HEK293 (cell line): Measurements from ENCODE around the gene PPP1R18.

ENCODE experiments used
- BCL6B ChIP-seq: fragments of 450-650 bp; formaldehyde crosslinking; IDR thresholded peaks from 2 replicates; pipeline ENCODE4 v1.5.1; 2017; ENCODE audit warnings: missing biosample characterization, missing genetic modification characterization
- GLIS1 ChIP-seq: fragments of 450-650 bp; formaldehyde crosslinking; IDR thresholded peaks from 2 replicates; pipeline ENCODE4 v1.5.1; 2016; ENCODE audit warnings: missing biosample characterization, missing genetic modification characterization
- GLIS2 ChIP-seq: fragments of 450-650 bp; formaldehyde crosslinking; IDR thresholded peaks from 2 replicates; pipeline ENCODE4 v1.5.1; 2016; ENCODE audit warnings: missing biosample characterization, missing genetic modification characterization
- KLF10 ChIP-seq: fragments of 450-650 bp; IDR thresholded peaks from 2 replicates; pipeline ENCODE4 v1.5.1; 2018; ENCODE audit warnings: missing biosample characterization, mild to moderate bottlenecking, missing genetic modification characterization
- OSR2 ChIP-seq: fragments of 450-650 bp; formaldehyde crosslinking; IDR thresholded peaks from 2 replicates; pipeline ENCODE4 v1.5.1; 2016; ENCODE audit warnings: missing biosample characterization, missing genetic modification characterization
- SETDB1 ChIP-seq: IDR thresholded peaks from one replicate; pipeline ENCODE4 v1.6.1; 2017; ENCODE audit warnings: mild to moderate bottlenecking, low read length, moderate library complexity, mixed read lengths; ENCODE audit not compliant: insufficient read length
- TSHZ1 ChIP-seq: fragments of 450-650 bp; formaldehyde crosslinking; IDR thresholded peaks from 2 replicates; pipeline ENCODE4 v1.5.1; 2016; ENCODE audit warnings: missing biosample characterization, missing genetic modification characterization, borderline replicate concordance
- ZBTB20 ChIP-seq: fragments of 450-650 bp; formaldehyde crosslinking; IDR thresholded peaks from 2 replicates; pipeline ENCODE4 v1.5.1; 2016; ENCODE audit warnings: missing biosample characterization, missing genetic modification characterization
- ZBTB44 ChIP-seq: fragments of 450-650 bp; IDR thresholded peaks from 2 replicates; pipeline ENCODE4 v1.5.1; 2018; ENCODE audit warnings: missing biosample characterization, mild to moderate bottlenecking, missing genetic modification characterization
- ZNF140 ChIP-seq: fragments of 450-650 bp; formaldehyde crosslinking; IDR thresholded peaks from 2 replicates; pipeline ENCODE4 v1.5.1; 2016; ENCODE audit warnings: missing biosample characterization, missing genetic modification characterization
- ZNF248 ChIP-seq: fragments of 450-650 bp; formaldehyde crosslinking; IDR thresholded peaks from 2 replicates; pipeline ENCODE4 v1.5.1; 2017; ENCODE audit warnings: missing biosample characterization, missing genetic modification characterization
- ZNF274 ChIP-seq, 2 experiments: fragments of 200-500 bp in 1 of 2; fragments of 450-650 bp in 1 of 2; sonication (Bioruptor generic) in 1 of 2; formaldehyde crosslinking in 1 of 2; IDR thresholded peaks; 2 replicates each; pipeline versions ENCODE4 v1.5.1 to v1.6.1; 2014 to 2016; ENCODE audit warnings: borderline replicate concordance in 1 of 2, inconsistent platforms in 1 of 2, low read length in 1 of 2, missing biosample characterization in 1 of 2, missing genetic modification characterization in 1 of 2
- ZNF280C ChIP-seq: fragments of 450-650 bp; formaldehyde crosslinking; IDR thresholded peaks from 2 replicates; pipeline ENCODE4 v1.5.1; 2016; ENCODE audit warnings: missing biosample characterization, missing genetic modification characterization
- ZNF350 ChIP-seq: fragments of 450-650 bp; formaldehyde crosslinking; IDR thresholded peaks from 2 replicates; pipeline ENCODE4 v1.5.0; 2017; ENCODE audit warnings: missing biosample characterization, mild to moderate bottlenecking, missing genetic modification characterization
- ZNF530 ChIP-seq: fragments of 450-650 bp; formaldehyde crosslinking; IDR thresholded peaks from 2 replicates; pipeline ENCODE4 v1.5.1; 2016; ENCODE audit warnings: low read depth, missing biosample characterization, missing genetic modification characterization
- ZNF571 ChIP-seq: fragments of 450-650 bp; formaldehyde crosslinking; IDR thresholded peaks from 2 replicates; pipeline ENCODE4 v1.5.0; 2017; ENCODE audit warnings: missing biosample characterization, missing genetic modification characterization
- ZNF610 ChIP-seq: fragments of 450-650 bp; formaldehyde crosslinking; IDR thresholded peaks from 2 replicates; pipeline ENCODE4 v1.5.1; 2016; ENCODE audit warnings: missing biosample characterization, missing genetic modification characterization, borderline replicate concordance
- ZNF692 ChIP-seq: fragments of 450-650 bp; formaldehyde crosslinking; IDR thresholded peaks from 2 replicates; pipeline ENCODE4 v1.5.1; 2016; ENCODE audit warnings: missing biosample characterization, missing genetic modification characterization
- ZNF76 ChIP-seq: fragments of 450-650 bp; formaldehyde crosslinking; IDR thresholded peaks from 2 replicates; pipeline ENCODE4; 2016; ENCODE audit warnings: low read depth, missing biosample characterization, missing genetic modification characterization, borderline replicate concordance
- ZNF792 ChIP-seq: fragments of 450-650 bp; formaldehyde crosslinking; IDR thresholded peaks from 2 replicates; pipeline ENCODE4 v1.5.1; 2016; ENCODE audit warnings: missing biosample characterization, missing genetic modification characterization
- ZSCAN16 ChIP-seq: fragments of 450-650 bp; formaldehyde crosslinking; IDR thresholded peaks from 2 replicates; pipeline ENCODE4 v1.5.1; 2016; ENCODE audit warnings: missing biosample characterization, missing genetic modification characterization
- ZSCAN30 ChIP-seq: fragments of 450-650 bp; IDR thresholded peaks from 2 replicates; pipeline ENCODE4 v1.5.1; 2018; ENCODE audit warnings: missing biosample characterization, mild to moderate bottlenecking, missing genetic modification characterization, moderate library complexity
- TF ChIP-seq, protein P1 (sequence below): fragments of 450-650 bp; formaldehyde crosslinking; IDR thresholded peaks from 2 replicates; pipeline ENCODE4 v1.5.1; 2017; ENCODE audit warnings: missing biosample characterization, mild to moderate bottlenecking, missing genetic modification characterization, moderate library complexity
- TF ChIP-seq, protein P2 (sequence below): fragments of 450-650 bp; formaldehyde crosslinking; IDR thresholded peaks from 2 replicates; pipeline ENCODE4 v1.5.1; 2016; ENCODE audit warnings: missing biosample characterization, missing genetic modification characterization

PPP1R18 gene

GRCh38 chr6:30672445-30673253 is 13.8 kb downstream of the PPP1R18 start, which contains the start of gene DHX16 (continued):
- TF ChIP-seq, protein P1, sequence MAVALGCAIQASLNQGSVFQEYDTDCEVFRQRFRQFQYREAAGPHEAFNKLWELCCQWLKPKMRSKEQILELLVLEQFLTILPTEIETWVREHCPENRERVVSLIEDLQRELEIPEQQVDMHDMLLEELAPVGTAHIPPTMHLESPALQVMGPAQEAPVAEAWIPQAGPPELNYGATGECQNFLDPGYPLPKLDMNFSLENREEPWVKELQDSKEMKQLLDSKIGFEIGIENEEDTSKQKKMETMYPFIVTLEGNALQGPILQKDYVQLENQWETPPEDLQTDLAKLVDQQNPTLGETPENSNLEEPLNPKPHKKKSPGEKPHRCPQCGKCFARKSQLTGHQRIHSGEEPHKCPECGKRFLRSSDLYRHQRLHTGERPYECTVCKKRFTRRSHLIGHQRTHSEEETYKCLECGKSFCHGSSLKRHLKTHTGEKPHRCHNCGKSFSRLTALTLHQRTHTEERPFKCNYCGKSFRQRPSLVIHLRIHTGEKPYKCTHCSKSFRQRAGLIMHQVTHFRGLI, result no peak; the same call in 1 of the 2 replicates
- TF ChIP-seq TSHZ1 (tag by site-specific recombination) (no peak), ZNF280C (no peak), ZNF76 (peak; percentile 38; the same call in 1 of the 2 replicates), ZNF792 (no peak), GLIS2 (tag by site-specific recombination) (no peak), ZNF610 (tag by site-specific recombination) (peak; percentile 55; the same call in 1 of the 2 replicates), ZNF248 (no peak), ZNF350 (tag by site-specific recombination) (no peak), ZNF530 (tag by site-specific recombination) (no peak), ZNF692 (peak; percentile 66), GLIS1 (tag by site-specific recombination) (no peak), ZBTB44 (0 out of 2 replicates have a peak, but pooled peaks have one; percentile 25), ZBTB20 (tag by site-specific recombination) (peak; percentile 78), ZNF140 (no peak), ZNF274 (IDR thresholded peaks at IDR 0.05; ENCODE audit: low read length) (no peak), ZNF274 (tag by site-specific recombination; IDR thresholded peaks at IDR 0.05; ENCODE audit: borderline replicate concordance) (no peak), BCL6B (no peak), SETDB1 (no peak), OSR2 (tag by site-specific recombination) (no peak), ZSCAN16 (tag by site-specific recombination) (no peak), ZNF571 (no peak), ZSCAN30 (tag by site-specific recombination) (peak; percentile 73), KLF10 (tag by site-specific recombination) (0 out of 2 replicates have a peak, but pooled peaks have one; percentile 41)
- TF ChIP-seq, protein P2, sequence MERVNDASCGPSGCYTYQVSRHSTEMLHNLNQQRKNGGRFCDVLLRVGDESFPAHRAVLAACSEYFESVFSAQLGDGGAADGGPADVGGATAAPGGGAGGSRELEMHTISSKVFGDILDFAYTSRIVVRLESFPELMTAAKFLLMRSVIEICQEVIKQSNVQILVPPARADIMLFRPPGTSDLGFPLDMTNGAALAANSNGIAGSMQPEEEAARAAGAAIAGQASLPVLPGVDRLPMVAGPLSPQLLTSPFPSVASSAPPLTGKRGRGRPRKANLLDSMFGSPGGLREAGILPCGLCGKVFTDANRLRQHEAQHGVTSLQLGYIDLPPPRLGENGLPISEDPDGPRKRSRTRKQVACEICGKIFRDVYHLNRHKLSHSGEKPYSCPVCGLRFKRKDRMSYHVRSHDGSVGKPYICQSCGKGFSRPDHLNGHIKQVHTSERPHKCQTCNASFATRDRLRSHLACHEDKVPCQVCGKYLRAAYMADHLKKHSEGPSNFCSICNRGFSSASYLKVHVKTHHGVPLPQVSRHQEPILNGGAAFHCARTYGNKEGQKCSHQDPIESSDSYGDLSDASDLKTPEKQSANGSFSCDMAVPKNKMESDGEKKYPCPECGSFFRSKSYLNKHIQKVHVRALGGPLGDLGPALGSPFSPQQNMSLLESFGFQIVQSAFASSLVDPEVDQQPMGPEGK (tag by site-specific recombination), result no peak
